Heart left ventricle (tissue), 16 donors: ENCODE data around the gene CCT6A. TPM values are rescaled to one million over a fixed set of nuclear protein-coding genes. Genes with fewer than 3 reads are reported as not detected.
"Not testable (repeated sequence)": the region's sequence is repeated elsewhere in the genome, so short reads cannot be mapped to it uniquely, and the experiment has no call there.

Source experiments
- ATAC-seq, 4 donors: fragments of 200-7000 bp; cut with Tn5 transposase; one replicate each; pipeline ENCODE4 v1.9.1; 2020 to 2022; ENCODE audit warnings: moderate library complexity in 4 of 4, mild to moderate bottlenecking in 3 of 4, moderate number of reproducible peaks in 1 of 4
- DNase-seq, 5 donors: peaks; one replicate each; pipeline ENCODE4 v3.0.0-alpha.2; 2020
- H3K27ac ChIP-seq, 12 donors: fragments of 200-600 bp; sonication (generic) in 4 of 12; one replicate each; pipeline versions ENCODE4 v1.5.0 to v1.8.0; 2016 to 2022; ENCODE audit warnings: mild to moderate bottlenecking in 2 of 12
- H3K27me3 ChIP-seq, 9 donors: fragments of 200-600 bp; sonication (generic) in 2 of 9; one replicate each; pipeline versions ENCODE4 v1.5.1 to v1.8.0; 2016 to 2022; ENCODE audit warnings: mild to moderate bottlenecking in 3 of 9
- H3K36me3 ChIP-seq, 9 donors: fragments of 200-600 bp; sonication (generic) in 2 of 9; one replicate each; pipeline versions ENCODE4 v1.5.0 to v1.8.0; 2018 to 2022; ENCODE audit warnings: mild to moderate bottlenecking in 2 of 9
- H3K4me1 ChIP-seq, 12 donors: fragments of 200-600 bp; sonication (generic) in 4 of 12; one replicate each; pipeline versions ENCODE4 v1.5.0 to v1.8.0; 2016 to 2022; ENCODE audit warnings: mild to moderate bottlenecking in 3 of 12
- H3K4me3 ChIP-seq, 12 donors: fragments of 200-600 bp; sonication (generic) in 4 of 12; one replicate each; pipeline versions ENCODE4 v1.5.0 to v1.8.0; 2017 to 2022; ENCODE audit warnings: mild to moderate bottlenecking in 9 of 12, moderate library complexity in 4 of 12
- H3K9me3 ChIP-seq, 12 donors: fragments of 200-600 bp; sonication (generic) in 4 of 12; one replicate each; pipeline versions ENCODE4 v1.5.0 to v1.8.0; 2016 to 2022; ENCODE audit warnings: mild to moderate bottlenecking in 1 of 12
- CTCF ChIP-seq, 12 donors: fragments of 200-600 bp; sonication (generic) in 4 of 12; IDR thresholded peaks; one replicate each; pipeline versions ENCODE4 v1.5.0 to v1.8.0; 2018 to 2022; ENCODE audit warnings: antibody characterized with exemption in 12 of 12, mild to moderate bottlenecking in 5 of 12
- POLR2A ChIP-seq, 2 donors: fragments of 450-650 bp; IDR thresholded peaks; one replicate each; pipeline ENCODE4 v1.6.1; 2017; ENCODE audit warnings: antibody characterized with exemption in 2 of 2, mild to moderate bottlenecking in 2 of 2, moderate library complexity in 2 of 2
- WGBS, 4 donors: extraction: QIAGEN DNeasy Blood & Tissue Kit in 2 of 4; methylation state at CpG; one replicate each; pipeline versions ENCODE4 v1.1.5 to v1.1.7; 2013 to 2018; 5-methylcytosine and 5-hydroxymethylcytosine counted together
- intact Hi-C, 10 donors: fragments of 100-400 bp; cut with DNase I; formaldehyde crosslinking; loops; one replicate each; pipeline versions ENCODE4 v1.11.1 to v1.14.2; 2022
- polyA plus RNA-seq, 2 donors: library from polyadenylated mRNA; stranded (reverse); fragments of 200-250 nt; gene quantifications; one replicate each; pipeline ENCODE4 v1.2.3, GENCODE V29; 2013
- total RNA-seq, 9 donors: library from RNA; depleted of rRNA in 2 of 9; stranded (reverse); fragments of >200 nt in 2 of 9; fragmentation: NEBNext Ultra II Directional in 3 of 9; extraction: Animal tissue kit (Norgen Biotek cat#: 25700) in 3 of 9; gene quantifications; one replicate each; pipeline versions ENCODE4 v1.1.0 to v1.2.4, GENCODE V29; 2016 to 2023
- donor health status: ischemic (EF 13 %, LVEDD 7.1; RV severe dilation, severe dysfunction).
- donor health status: healthy with polysubstance abuse.
- donor health status: DM: no; HTN: yes; CAD: no.
- donor health status: DM: no; HTN: no; CAD: no.
- donor health status: ischemic (EF 25% LVEDD 6.9; RV normal size, moderate dysfunction).
- donor health status: ischemic (EF 25% LVEDD 5.7; RV mildly dilated, moderate dysfunction).
- donor health status: healthy.
- donor health status: DM: yes; HTN: yes; CAD: no.
- donor health status: ischemic (EF 35%, LVEDD 5.7; RV mildly dilated, moderate dysfunction).
- donor health status: nonischemic (EF 11% LVEDD 7.7; RV severe dilation, severe dysfunction).
- donor health status: DM: yes; HTN: yes; CAD: no.
- donor health status: PGD.
- donor health status: ischemic (EF 29% LVEDD 5.4; RV normal size, mild dysfunction).
- donor health status: nonischemic (EF 23%, LVEDD 6.1; RV moderate dilation, normal function).

Gene CCT6A
- total and polyA plus RNA-seq, 11 donors: 44.6 to 180 (median 64.2) TPM

GRCh38 chr7:56099653-56100052 lies 48.1 kb downstream of the CCT6A start:
- 94 to 96% (median 95%) methylated on average over 3 of the region's 3 CpGs for WGBS, 4 donors
- Histone ChIP-seq H3K27me3 (no peaks in the 10 kb centered on the region), H3K27ac (no peak overlapping the region), H3K9me3 (no peaks in the 10 kb centered on the region), H3K36me3 (peaks cover 3 to 74% (median 54%) of the 10 kb centered on the region in 9 donors), H3K4me3 (no peak overlapping the region), H3K4me1 (peaks cover 0 to 12% (median 4%) of the 10 kb centered on the region in 12 donors)
- DNase-seq (peak in 1 of 5 donors; percentile 25), ATAC-seq (no peak)
- TF ChIP-seq CTCF (IDR thresholded peaks at IDR 0.05) (no peak), POLR2A (IDR thresholded peaks at IDR 0.05) (no peak)
- intact Hi-C loops: loop anchor here in 1 of 10 donors (10.0 kb wide), 1 partner anchor 215 kb away; the partner anchor contains the start of gene ZNF713

- not testable (repeated sequence) for H3K27me3 ChIP-seq, H3K4me3 ChIP-seq, H3K27ac ChIP-seq, ATAC-seq, H3K9me3 ChIP-seq
- WGBS, 4 donors: 73 to 90% (median 87%) methylated on average over 4 to 9 of the region's 9 CpGs
- DNase-seq: peak in 1 of 5 donors; percentile 40
- peaks cover 3 to 20% (median 11%) of the 10 kb centered on the region in 12 donors for H3K4me1 ChIP-seq
- intact Hi-C loops: loop anchor here in 1 of 10 donors (10.0 kb wide), 1 partner anchor 219 kb away; the partner anchor contains the start of gene ZNF713
- H3K36me3 ChIP-seq: peaks cover 3 to 57% (median 52%) of the 10 kb centered on the region in 9 donors
Measured at GRCh38 chr7:56104138-56104537, 52.6 kb downstream of the CCT6A start.

GRCh38 chr7:56105508-56105907 lies 53.9 kb downstream of the CCT6A start:
- ATAC-seq (peak in 2 of 4 donors; percentile 20 to 54), DNase-seq (peak in 1 of 5 donors; percentile 20)
- H3K4me3 ChIP-seq: peak overlapping the region; percentile 56 to 98 (median 78)
- TF ChIP-seq CTCF (IDR thresholded peaks at IDR 0.05) (no peak), POLR2A (IDR thresholded peaks at IDR 0.05) (no peak)
- peak overlapping the region in 11 of 12 donors; percentile 82 to 97 (median 90) for H3K27ac ChIP-seq
- intact Hi-C loops: loop anchor here in 2 of 10 donors (5.0 to 10.0 kb wide), 2 partner anchors 53 to 221 kb away; partner anchors contain the start of genes CCT6A (in 1 of the 2), PSPH (in 1 of the 2) and ZNF713 (in 1 of the 2)
- H3K9me3 ChIP-seq: no peaks in the 10 kb centered on the region
- peaks cover 3 to 20% (median 11%) of the 10 kb centered on the region in 12 donors for H3K4me1 ChIP-seq
- H3K36me3 ChIP-seq: peaks cover 0 to 43% (median 38%) of the 10 kb centered on the region in 9 donors
- peaks cover 0 to 4% (median 0%) of the 10 kb centered on the region in 9 donors for H3K27me3 ChIP-seq
- WGBS, 4 donors: 14 to 23% (median 20%) methylated on average over 6 of the region's 6 CpGs

- Histone ChIP-seq H3K4me1 (peaks cover 3 to 20% (median 11%) of the 10 kb centered on the region in 12 donors), H3K27me3 (peaks cover 0 to 4% (median 0%) of the 10 kb centered on the region in 9 donors), H3K27ac (peak within 1 kb of the TSS; percentile 57 to 97 (median 88)), H3K9me3 (no peaks in the 10 kb centered on the region), H3K36me3 (peaks cover 0 to 34% (median 29%) of the 10 kb centered on the region in 9 donors), H3K4me3 (peak within 1 kb of the TSS; percentile 56 to 98 (median 78))
- peak; percentile 96 to 99 (median 97) for DNase-seq
- no peak for TF ChIP-seq CTCF (IDR thresholded peaks at IDR 0.05)
- peak; percentile 44 to 76 for TF ChIP-seq POLR2A (IDR thresholded peaks at IDR 0.05)
- ATAC-seq: peak; percentile 99 to 100 (median 100)
- WGBS, 4 donors: 3 to 4% (median 4%) methylated on average over 52 to 57 of the region's 57 CpGs
- intact Hi-C loops: loop anchor here in 2 of 10 donors (2.0 to 10.0 kb wide), 3 partner anchors 14 to 222 kb away; partner anchors contain the start of genes CCT6A (in 1 of the 2), PHKG1 (in 1 of the 2), PSPH (in 1 of the 2) and ZNF713 (in 1 of the 2)
Measured at GRCh38 chr7:56106108-56107073, 54.8 kb downstream of the CCT6A start, which contains the start of gene CHCHD2. CHCHD2 (minus strand) TSS chr7:56106476; CDS start chr7:56106413, 63 bp downstream.
